Thyroid gland (tissue), 4 donors: ENCODE results near the gene SYPL2. TPM values are rescaled to one million over a fixed set of nuclear protein-coding genes. Genes with fewer than 3 reads are reported as not detected.

ENCODE experiments used
- DNase-seq, 2 donors: peaks; one replicate each; pipeline ENCODE4 v3.0.0-alpha.2; 2019
- H3K27ac ChIP-seq, 3 donors: fragments of 200-600 bp; sonication (generic); 1 replicate in 2 of 3; 2 replicates in 1 of 3; pipeline ENCODE4 v1.5.1; 2016 to 2019; ENCODE audit warnings: mild to moderate bottlenecking in 1 of 3, moderate library complexity in 1 of 3
- H3K27me3 ChIP-seq: fragments of 200-600 bp; sonication (generic); one replicate; pipeline ENCODE4 v1.5.1; 2019
- H3K36me3 ChIP-seq, 2 donors: fragments of 200-600 bp; sonication (generic); one replicate each; pipeline ENCODE4 v1.5.1; 2016 to 2019
- H3K4me1 ChIP-seq, 2 donors: fragments of 200-600 bp; sonication (generic); one replicate each; pipeline ENCODE4 v1.5.1; 2017 to 2019
- H3K4me3 ChIP-seq, 3 donors: fragments of 200-600 bp; sonication (generic); replicated peaks in 1 of 3; 1 replicate in 2 of 3; 2 replicates in 1 of 3; pipeline ENCODE4 v1.5.1; 2016; ENCODE audit warnings: mild to moderate bottlenecking in 1 of 3
- H3K9me3 ChIP-seq: fragments of 200-600 bp; sonication (generic); one replicate; pipeline ENCODE4 v1.5.1; 2017
- POLR2A ChIP-seq, 2 donors: fragments of 450-650 bp; IDR thresholded peaks; one replicate each; pipeline ENCODE4 v1.6.1; 2017; ENCODE audit warnings: antibody characterized with exemption in 2 of 2, mild to moderate bottlenecking in 2 of 2, moderate library complexity in 1 of 2
- WGBS, 2 donors: methylation state at CpG; one replicate each; pipeline ENCODE4 v1.1.5; 2017; 5-methylcytosine and 5-hydroxymethylcytosine counted together
- intact Hi-C: fragments of 100-400 bp; cut with DNase I; formaldehyde crosslinking; loops from one replicate; pipeline ENCODE4 v1.15.1; 2023
- total RNA-seq, 4 donors: library from RNA; depleted of rRNA; stranded (reverse); fragments of >200 nt; gene quantifications; one replicate each; pipeline ENCODE4 v1.2.3, GENCODE V29; 2016
- TF ChIP-seq, protein P1 (sequence below), 6 experiments: fragments of 200-600 bp in 3 of 6; fragments of 450-650 bp in 3 of 6; sonication (generic) in 3 of 6; IDR thresholded peaks; one replicate each; pipeline ENCODE4 v1.5.1; 2016 to 2019; ENCODE audit warnings: antibody characterized with exemption in 6 of 6, mild to moderate bottlenecking in 2 of 6, inconsistent platforms in 1 of 6, moderate library complexity in 1 of 6

The SYPL2 gene
- total RNA-seq, 4 donors from 2014 or later = 7.9 to 12.4 (median 9.1) TPM

DNA sequence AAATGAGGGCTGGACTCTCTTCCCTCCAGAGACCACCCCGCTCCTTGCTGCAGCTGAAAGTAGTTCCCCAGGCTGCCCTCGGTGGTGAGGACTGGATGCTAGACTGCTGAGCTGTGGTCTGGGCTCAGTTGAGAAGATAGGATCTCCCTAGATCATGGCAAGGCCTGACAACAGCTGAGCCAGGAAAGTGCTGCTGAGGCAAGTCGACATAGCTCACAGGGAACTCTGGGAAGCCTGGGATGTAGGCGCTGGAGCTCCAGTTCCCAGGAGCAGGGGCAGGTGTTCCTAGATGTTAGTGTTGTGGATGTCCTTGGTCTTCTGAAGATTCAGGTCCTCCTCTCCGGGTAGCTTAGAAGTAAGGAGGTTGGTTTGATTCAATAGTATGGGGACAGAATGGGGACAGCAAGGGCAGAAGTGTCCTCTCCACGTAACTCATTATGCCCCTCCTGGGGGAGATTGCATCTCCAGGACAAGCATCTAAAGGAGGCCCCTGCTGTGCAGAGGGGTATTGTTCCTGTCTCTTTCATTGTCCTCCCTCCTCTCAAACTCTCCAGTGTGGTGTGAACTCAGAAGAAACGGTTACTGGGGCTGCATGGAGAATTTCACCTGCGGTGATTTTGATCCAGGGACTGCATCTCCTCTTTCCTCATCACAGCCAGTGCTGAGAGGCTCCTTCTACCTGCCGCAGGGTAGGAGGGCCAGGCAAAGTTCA, 31.3 kb downstream of the SYPL2 start:
- 65 to 66% methylated on average over 9 of the region's 9 CpGs for WGBS, 2 donors
- intact Hi-C loops = no loop called here
- peaks cover 10 to 23% of the 10 kb centered on the region in 2 donors for H3K4me1 ChIP-seq
- DNase-seq = no peak
- H3K27me3 ChIP-seq = no peaks in the 10 kb centered on the region
- H3K4me3 ChIP-seq = no peak overlapping the region
- peaks cover 21 to 25% of the 10 kb centered on the region in 2 donors for H3K36me3 ChIP-seq
- H3K27ac ChIP-seq = no peak overlapping the region
- TF ChIP-seq, protein P1, sequence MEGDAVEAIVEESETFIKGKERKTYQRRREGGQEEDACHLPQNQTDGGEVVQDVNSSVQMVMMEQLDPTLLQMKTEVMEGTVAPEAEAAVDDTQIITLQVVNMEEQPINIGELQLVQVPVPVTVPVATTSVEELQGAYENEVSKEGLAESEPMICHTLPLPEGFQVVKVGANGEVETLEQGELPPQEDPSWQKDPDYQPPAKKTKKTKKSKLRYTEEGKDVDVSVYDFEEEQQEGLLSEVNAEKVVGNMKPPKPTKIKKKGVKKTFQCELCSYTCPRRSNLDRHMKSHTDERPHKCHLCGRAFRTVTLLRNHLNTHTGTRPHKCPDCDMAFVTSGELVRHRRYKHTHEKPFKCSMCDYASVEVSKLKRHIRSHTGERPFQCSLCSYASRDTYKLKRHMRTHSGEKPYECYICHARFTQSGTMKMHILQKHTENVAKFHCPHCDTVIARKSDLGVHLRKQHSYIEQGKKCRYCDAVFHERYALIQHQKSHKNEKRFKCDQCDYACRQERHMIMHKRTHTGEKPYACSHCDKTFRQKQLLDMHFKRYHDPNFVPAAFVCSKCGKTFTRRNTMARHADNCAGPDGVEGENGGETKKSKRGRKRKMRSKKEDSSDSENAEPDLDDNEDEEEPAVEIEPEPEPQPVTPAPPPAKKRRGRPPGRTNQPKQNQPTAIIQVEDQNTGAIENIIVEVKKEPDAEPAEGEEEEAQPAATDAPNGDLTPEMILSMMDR (IDR thresholded peaks at IDR 0.05) = no peak
- TF ChIP-seq POLR2A (IDR thresholded peaks at IDR 0.05) = no peak
- H3K9me3 ChIP-seq = no peaks in the 10 kb centered on the region

DNA sequence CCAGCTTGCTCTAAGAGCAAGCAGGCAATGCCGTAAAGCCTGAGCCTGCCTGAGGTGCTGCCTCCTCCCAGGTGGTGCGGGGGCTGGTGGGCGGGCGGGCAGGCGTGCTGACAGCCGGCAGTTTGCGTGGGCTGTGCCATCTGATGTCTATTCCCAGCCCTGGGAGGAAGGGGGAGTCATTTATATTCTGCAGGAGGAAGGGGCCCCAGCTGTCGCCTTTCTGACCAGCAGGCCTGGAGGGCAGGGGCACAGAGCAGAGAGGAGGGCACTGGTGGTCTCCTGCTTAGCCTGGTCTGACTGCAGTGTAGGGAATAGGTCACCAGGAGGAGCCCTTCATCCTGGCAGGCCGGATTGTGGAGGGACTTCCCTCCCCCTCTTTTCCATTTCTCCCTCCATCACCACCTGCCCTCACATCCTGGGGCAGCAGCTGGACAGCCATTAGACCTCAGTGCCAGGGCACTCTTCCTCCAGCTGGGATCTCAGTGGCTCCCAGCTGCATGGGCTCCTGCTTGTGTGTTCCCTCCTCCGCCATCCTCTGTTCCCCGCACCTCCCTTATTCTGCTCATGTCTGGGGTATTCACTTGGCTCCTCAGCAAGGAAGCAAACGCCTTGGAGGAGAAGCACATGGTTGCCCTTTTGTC, 31.9 kb downstream of the SYPL2 start:
- peaks cover 10 to 19% of the 10 kb centered on the region in 2 donors for H3K4me1 ChIP-seq
- H3K27me3 ChIP-seq = no peaks in the 10 kb centered on the region
- no peak overlapping the region for H3K4me3 ChIP-seq
- peaks cover 21 to 25% of the 10 kb centered on the region in 2 donors for H3K36me3 ChIP-seq
- DNase-seq = no peak
- H3K9me3 ChIP-seq = no peaks in the 10 kb centered on the region
- intact Hi-C loops = no loop called here
- H3K27ac ChIP-seq = no peak overlapping the region
- 75 to 81% methylated on average over 9 to 10 of the region's 12 CpGs for WGBS, 2 donors
- no peak for TF ChIP-seq POLR2A (IDR thresholded peaks at IDR 0.05)
- TF ChIP-seq, protein P1 (IDR thresholded peaks at IDR 0.05) = peak in 3 of 6 experiments; percentile 31 to 43 (median 37)

DNA sequence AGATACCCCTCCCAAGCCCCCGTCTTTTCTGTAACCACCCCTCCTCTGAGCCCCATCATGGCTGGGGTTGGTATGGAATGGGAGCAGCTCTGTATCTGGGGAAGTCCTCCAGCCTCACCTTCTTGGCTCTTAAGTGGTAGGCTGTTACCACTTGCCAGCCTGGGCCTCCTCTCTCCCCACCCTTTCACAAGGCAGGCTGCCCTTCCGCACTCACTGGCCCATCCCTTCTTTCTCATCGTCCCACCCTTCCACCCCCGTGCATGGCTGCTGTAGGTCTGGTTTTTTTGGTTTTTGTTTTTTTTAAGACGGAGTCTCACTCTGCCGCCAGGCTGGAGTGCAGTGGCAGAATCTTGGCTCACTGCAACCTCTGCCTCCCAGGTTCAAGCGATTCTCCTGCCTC, 32.7 kb downstream of the SYPL2 start:
- intact Hi-C loops = no loop called here
- H3K36me3 ChIP-seq = peaks cover 21 to 25% of the 10 kb centered on the region in 2 donors
- no peak overlapping the region for H3K4me3 ChIP-seq
- H3K9me3 ChIP-seq = no peaks in the 10 kb centered on the region
- H3K4me1 ChIP-seq = peaks cover 12 to 17% of the 10 kb centered on the region in 2 donors
- H3K27me3 ChIP-seq = no peaks in the 10 kb centered on the region
- TF ChIP-seq, protein P1 (IDR thresholded peaks at IDR 0.05) = no peak
- TF ChIP-seq POLR2A (IDR thresholded peaks at IDR 0.05) = no peak
- WGBS, 2 donors = 69 to 80% methylated on average over 7 of the region's 7 CpGs
- no peak overlapping the region for H3K27ac ChIP-seq
- DNase-seq = peak in 1 of 2 donors; percentile 28

DNA sequence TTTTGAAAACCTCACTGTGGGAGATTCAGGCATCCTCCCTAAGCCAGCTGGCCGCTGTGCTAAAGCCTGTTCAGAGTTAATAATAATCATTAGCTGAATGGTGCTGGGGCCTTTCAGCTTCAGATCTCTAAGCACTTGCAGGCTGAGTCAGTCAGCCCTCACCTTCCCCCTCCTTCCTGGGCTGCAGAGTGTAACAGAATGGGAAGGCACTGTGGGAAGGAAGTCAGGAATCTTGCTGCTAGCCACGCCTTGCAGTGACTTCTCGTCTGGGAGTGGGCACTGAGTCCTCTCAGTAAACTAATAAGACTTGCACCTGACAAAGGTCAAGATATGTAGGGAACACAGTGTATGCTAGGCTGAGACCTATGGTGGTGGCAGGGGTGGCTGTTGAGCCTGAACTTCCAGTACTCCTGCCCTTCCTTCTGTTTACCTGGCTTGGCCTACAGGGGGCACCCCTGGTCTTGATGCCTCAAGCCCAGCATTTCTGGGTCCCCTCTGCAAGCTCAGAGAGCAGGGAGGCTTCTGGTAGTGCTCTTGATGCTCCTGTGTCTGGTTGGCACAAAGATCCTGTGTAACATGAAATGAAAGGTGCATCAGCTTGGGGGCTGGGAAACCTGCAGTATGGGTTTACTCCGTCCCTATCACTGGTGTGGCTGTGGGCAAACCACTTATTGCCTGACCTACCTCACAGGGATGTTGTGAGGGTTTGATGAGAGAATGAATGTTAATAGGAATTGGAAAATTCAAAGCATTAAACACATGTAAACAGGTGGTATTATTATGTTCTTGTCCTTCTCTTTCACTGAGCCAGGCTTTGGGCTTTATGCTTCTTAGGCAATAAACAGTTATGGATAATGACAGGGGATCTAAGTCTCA, 33.6 kb downstream of the SYPL2 start:
- H3K27ac ChIP-seq = no peak overlapping the region
- intact Hi-C loops = no loop called here
- no peaks in the 10 kb centered on the region for H3K27me3 ChIP-seq
- H3K4me1 ChIP-seq = peaks cover 8 to 14% of the 10 kb centered on the region in 2 donors
- peak in 1 of 2 donors; percentile 36 for DNase-seq
- WGBS, 2 donors = 70 to 85% methylated on average over 4 of the region's 4 CpGs
- TF ChIP-seq POLR2A (IDR thresholded peaks at IDR 0.05) = no peak
- TF ChIP-seq, protein P1 (IDR thresholded peaks at IDR 0.05) = peak in 3 of 6 experiments; percentile 20 to 21 (median 21)
- peaks cover 21 to 25% of the 10 kb centered on the region in 2 donors for H3K36me3 ChIP-seq
- H3K4me3 ChIP-seq = no peak overlapping the region
- H3K9me3 ChIP-seq = no peaks in the 10 kb centered on the region
